HepG2 (cell line): ENCODE data around the gene WEE1. TPM values are rescaled to one million over a fixed set of nuclear protein-coding genes. Genes with fewer than 3 reads are reported as not detected.

Experiments used
- ATAC-seq: fragments of 200-7000 bp; cut with Tn5 transposase; 3 replicates; pipeline ENCODE4 v1.9.1; 2020; ENCODE audit warnings: mild to moderate bottlenecking, moderate library complexity
- BruUV-seq: library from RNA; stranded (reverse); fragments of 400-500 nt; replicated peaks from 2 replicates; lab custom pipeline; 2021; lab: Mats Ljungman, UMichigan
- CTCF ChIA-PET: fragments of 300-600 bp; formaldehyde crosslinking; extraction: SDS; loops from one replicate; lab custom pipeline; 2021; ENCODE audit warnings: low total read pairs, inconsistent platforms, low intra/inter-chr PET ratio; lab: Yijun Ruan, JAX
- POLR2A ChIA-PET: fragments of 350-600 bp; sonication (Branson Sonifier 250); formaldehyde crosslinking; loops from one replicate; lab custom pipeline; 2020; ENCODE audit warnings: antibody characterized with exemption, inconsistent platforms; lab: Yijun Ruan, JAX
- DNase-seq: peaks from one replicate; pipeline ENCODE4 v3.0.0-alpha.2; 2015; ENCODE audit warnings: low spot score
- FAIRE-seq: peaks from 3 replicates; lab custom pipeline; 2011; peaks lifted over from hg19 to GRCh38; lab: Jason Lieb, UNC
- H2AFZ ChIP-seq: one replicate; pipeline ENCODE4 v1.6.1; 2011; ENCODE audit warnings: low read length, inconsistent platforms
- H3K27ac ChIP-seq: fragments of 300-600 bp; 3 replicates; pipeline ENCODE4 v1.8.0; 2011; ENCODE audit warnings: mixed run types, mild to moderate bottlenecking, mixed read lengths, low read length, inconsistent platforms; ENCODE audit not compliant: insufficient read depth; ENCODE audit errors: extremely low read length
- H3K27me3 ChIP-seq, 2 experiments: fragments of 200-600 bp in 1 of 2; 2 replicates in 1 of 2; 3 replicates in 1 of 2; pipeline versions ENCODE4 v1.6.0 to v1.8.0; 2011; ENCODE audit warnings: low read length in 2 of 2, mild to moderate bottlenecking in 2 of 2, moderate library complexity in 2 of 2, inconsistent platforms in 1 of 2; ENCODE audit not compliant: insufficient read depth in 2 of 2, control insufficient read depth in 1 of 2
- H3K36me3 ChIP-seq, 2 experiments: fragments of 200-600 bp in 1 of 2; replicated peaks in 1 of 2; 2 replicates in 1 of 2; 3 replicates in 1 of 2; pipeline versions ENCODE4 v1.5.1 to v1.8.0; 2011; ENCODE audit warnings: low read length in 2 of 2, inconsistent platforms in 1 of 2; ENCODE audit not compliant: insufficient read depth in 2 of 2, control insufficient read depth in 1 of 2
- H3K4me1 ChIP-seq: 2 replicates; pipeline ENCODE4 v1.5.1; 2012; ENCODE audit warnings: low read length, inconsistent platforms; ENCODE audit not compliant: insufficient read depth
- H3K4me2 ChIP-seq: 2 replicates; pipeline ENCODE4 v1.6.0; 2011; ENCODE audit warnings: low read depth, low read length, inconsistent platforms
- H3K4me3 ChIP-seq, 3 experiments: fragments of 200-600 bp in 1 of 3; sonication (generic), shearing (Covaris generic) in 1 of 3; replicated peaks in 1 of 3; 2 replicates each; pipeline ENCODE4 v1.5.1; 2011 to 2016; ENCODE audit warnings: low read length in 3 of 3, inconsistent platforms in 2 of 3, low read depth in 2 of 3, mild to moderate bottlenecking in 2 of 3, control low read depth in 1 of 3, mixed read lengths in 1 of 3; ENCODE audit not compliant: insufficient read depth in 1 of 3
- H3K79me2 ChIP-seq: one replicate; pipeline ENCODE4 v1.6.1; 2011; ENCODE audit warnings: low read length, inconsistent platforms; ENCODE audit not compliant: insufficient read depth
- H3K9ac ChIP-seq: 2 replicates; pipeline ENCODE4 v1.6.0; 2011; ENCODE audit warnings: mild to moderate bottlenecking, low read depth, low read length, inconsistent platforms; ENCODE audit not compliant: insufficient read depth
- H3K9me3 ChIP-seq: 2 replicates; pipeline ENCODE4 v1.5.1; 2012; ENCODE audit warnings: mild to moderate bottlenecking, low read length
- H4K20me1 ChIP-seq: 2 replicates; pipeline ENCODE4 v1.6.0; 2011; ENCODE audit warnings: inconsistent platforms, mild to moderate bottlenecking, low read length, moderate library complexity; ENCODE audit not compliant: insufficient read depth
- FIP1L1 ChIP-seq: fragments of 200-400 bp; formaldehyde crosslinking; IDR thresholded peaks from 2 replicates; pipeline ENCODE4 v1.6.1; 2018; ENCODE audit warnings: low read depth, mild to moderate bottlenecking, low read length, moderate library complexity, borderline replicate concordance; ENCODE audit not compliant: insufficient read depth
- ISX ChIP-seq: sonication (generic); formaldehyde crosslinking; conservative IDR thresholded peaks from 2 replicates; pipeline ENCODE4 v1.5.0; 2020; ENCODE audit warnings: missing genetic modification reagents
- KDM3A ChIP-seq: IDR thresholded peaks from 2 replicates; pipeline ENCODE4 v1.6.1; 2018; ENCODE audit warnings: low read depth, missing compliant biosample characterization
- KDM6A ChIP-seq: IDR thresholded peaks from 2 replicates; pipeline ENCODE4 v1.6.1; 2016; ENCODE audit warnings: low read depth
- NFAT5 ChIP-seq: sonication (generic); formaldehyde crosslinking; IDR thresholded peaks from 2 replicates; pipeline ENCODE4 v1.4.0; 2020; ENCODE audit warnings: missing genetic modification reagents
- RBFOX2 ChIP-seq: fragments of 200-400 bp; formaldehyde crosslinking; IDR thresholded peaks from 2 replicates; pipeline ENCODE4 v1.6.1; 2017; ENCODE audit warnings: low read depth, mild to moderate bottlenecking, low read length
- SRY ChIP-seq: sonication (generic); formaldehyde crosslinking; IDR thresholded peaks from 2 replicates; pipeline ENCODE4 v1.8.0; 2022; ENCODE audit warnings: mild to moderate bottlenecking, missing genetic modification reagents
- TBX2 ChIP-seq: sonication (generic); formaldehyde crosslinking; IDR thresholded peaks from 2 replicates; pipeline ENCODE4 v1.5.0; 2020; ENCODE audit warnings: missing genetic modification reagents, mild to moderate bottlenecking, borderline replicate concordance
- TCF7L2 ChIP-seq: IDR thresholded peaks from 2 replicates; pipeline ENCODE4 v1.6.1; 2011; ENCODE audit warnings: mild to moderate bottlenecking, low read depth, low read length, moderate library complexity
- ZBTB38 ChIP-seq: sonication (generic); formaldehyde crosslinking; IDR thresholded peaks from 2 replicates; pipeline ENCODE4 v1.5.1; 2020; ENCODE audit warnings: mild to moderate bottlenecking, missing genetic modification reagents
- ZKSCAN8 ChIP-seq: IDR thresholded peaks from 2 replicates; pipeline ENCODE4 v1.6.1; 2016; ENCODE audit warnings: borderline replicate concordance, missing genetic modification reagents, missing compliant biosample characterization
- ZNF138 ChIP-seq: sonication (generic); formaldehyde crosslinking; IDR thresholded peaks from 2 replicates; pipeline ENCODE4 v1.5.0; 2020; ENCODE audit warnings: mild to moderate bottlenecking, low read depth, missing genetic modification reagents
- ZNF350 ChIP-seq: sonication (generic); formaldehyde crosslinking; IDR thresholded peaks from 2 replicates; pipeline ENCODE4 v1.4.0; 2020; ENCODE audit warnings: mild to moderate bottlenecking, low read depth, missing genetic modification reagents, borderline replicate concordance
- ZNF460 ChIP-seq: sonication (generic); formaldehyde crosslinking; IDR thresholded peaks from 2 replicates; pipeline ENCODE4 v1.5.1; 2020; ENCODE audit warnings: missing genetic modification reagents, mild to moderate bottlenecking, borderline replicate concordance
- ZNF468 ChIP-seq: sonication (generic); formaldehyde crosslinking; IDR thresholded peaks from 2 replicates; pipeline ENCODE4 v1.8.0; 2022; ENCODE audit warnings: mild to moderate bottlenecking, moderate library complexity, missing genetic modification reagents
- ZNF556 ChIP-seq: sonication (generic); formaldehyde crosslinking; IDR thresholded peaks from 2 replicates; pipeline ENCODE4 v1.4.0; 2020; ENCODE audit warnings: mild to moderate bottlenecking, missing genetic modification reagents, borderline replicate concordance
- ZNF652 ChIP-seq: IDR thresholded peaks from 2 replicates; pipeline ENCODE4 v1.6.1; 2016; ENCODE audit warnings: low read depth, borderline replicate concordance
- ZNF746 ChIP-seq: sonication (generic); formaldehyde crosslinking; IDR thresholded peaks from 2 replicates; pipeline ENCODE4 v1.8.0; 2022; ENCODE audit warnings: mild to moderate bottlenecking, missing genetic modification reagents
- ZSCAN31 ChIP-seq: sonication (generic); formaldehyde crosslinking; IDR thresholded peaks from 2 replicates; pipeline ENCODE4 v1.5.0; 2020; ENCODE audit warnings: low read depth, mild to moderate bottlenecking, missing genetic modification reagents
- WGBS: methylation state at CpG from one replicate; pipeline ENCODE4 v1.1.6; 2017; ENCODE audit warnings: low lambda C conversion rate; 5-methylcytosine and 5-hydroxymethylcytosine counted together
- in situ Hi-C: cut with HindIII; loops from 2 replicates; pipeline ENCODE4 v1.10.0; 2017; ENCODE audit warnings: low pct_unique_long_range_greater_than_20kb; ENCODE audit not compliant: extremely low pct_ligation_motif_present
- intact Hi-C: fragments of 100-400 bp; cut with micrococcal nuclease; formaldehyde crosslinking; loops from one replicate; pipeline ENCODE4 v1.10.0; 2022; ENCODE audit not compliant: unreplicated experiment
- polyA plus RNA-seq, 8 experiments: library from polyadenylated mRNA; depleted of rRNA in 3 of 8; stranded (reverse) in 7 of 8; unstranded in 1 of 8; fragments of >200 nt; fragmentation: Illumina TruSeq in 4 of 8; extraction: Trizol in 4 of 8; gene quantifications; 2 replicates each; pipeline versions ENCODE4 v1.2.1 to v1.2.3, GENCODE V29; 2011 to 2016; ENCODE audit warnings: low read depth in 4 of 8, missing spikeins in 1 of 8, mixed read lengths in 1 of 8; ENCODE audit not compliant: insufficient read depth in 1 of 8
- total RNA-seq, 5 experiments: library from RNA; depleted of rRNA; stranded (reverse); fragments of >200 nt; fragmentation: Illumina TruSeq; extraction: Trizol; gene quantifications; 2 replicates each; pipeline ENCODE4 v1.2.3, GENCODE V29; 2016; ENCODE audit warnings: low read depth in 1 of 5
- TF ChIP-seq, protein P1 (sequence below): sonication (generic); formaldehyde crosslinking; IDR thresholded peaks from 2 replicates; pipeline ENCODE4 v1.4.0; 2020; ENCODE audit warnings: mild to moderate bottlenecking, missing genetic modification reagents

Gene WEE1
- total and polyA plus RNA-seq, 2 of the 13 experiments (the other 11 are each of a cell fraction or from before 2014, with no cell fraction given): 31.4 to 63.7 TPM

DNA sequence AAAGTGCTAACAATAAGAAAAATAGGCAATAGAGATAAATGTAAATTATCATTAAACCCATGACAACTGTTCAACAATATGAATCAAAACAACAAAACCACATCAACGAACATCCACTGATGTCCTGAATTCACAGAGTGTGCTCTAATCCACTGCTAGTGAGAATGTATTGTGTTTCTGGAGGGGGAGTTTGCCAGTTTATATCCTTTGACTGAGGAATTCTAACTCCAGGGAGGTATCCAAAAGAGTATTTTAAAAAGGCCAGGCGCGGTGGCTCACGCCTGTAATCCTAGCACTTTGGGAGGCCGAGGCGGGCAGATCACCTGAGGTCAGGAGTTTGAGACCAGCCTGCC lies 1.7 kb upstream of the WEE1 start:
- ATAC-seq (no peak), FAIRE-seq (no peak), DNase-seq (no peak)
- peaks cover 3% of the 10 kb centered on the region; the same call in 1 of the 2 replicates for H4K20me1 ChIP-seq
- H3K79me2 ChIP-seq: peaks cover 31% of the 10 kb centered on the region
- no peak overlapping the region for H2AFZ ChIP-seq
- POLR2A ChIA-PET: interaction anchor here (1.0 to 3.3 kb wide), 5 partner anchors 38 to 111 kb away, joined by 3 to 25 read pairs (median 6); partner anchors contain the start of gene ZNF143
- no peaks in the 10 kb centered on the region; a peak in 1 of 5 replicates for H3K27me3 ChIP-seq
- peak overlapping the region; percentile 100 for H3K27ac ChIP-seq
- intact Hi-C loops (loop anchor here (2.0 to 5.0 kb wide), 2 partner anchors 61 to 109 kb away; partner anchors contain the start of gene ZNF143), in situ Hi-C loops (loop anchor here (5.0 kb wide), 2 partner anchors 39 to 41 kb away; no protein-coding TSS in a partner anchor)
- CTCF ChIA-PET: no interaction called here
- H3K9ac ChIP-seq: peak overlapping the region; percentile 86
- H3K4me3 ChIP-seq: peak overlapping the region; percentile 52 to 68 (median 65)
- H3K36me3 ChIP-seq: peaks cover 0 to 6% of the 10 kb centered on the region in 2 experiments; a peak in 2 of 5 replicates
- no TSS peak for BruUV-seq
- H3K4me1 ChIP-seq: peaks cover 67% of the 10 kb centered on the region
- 36% methylated on average over 6 of the region's 6 CpGs for WGBS
- no peaks in the 10 kb centered on the region for H3K9me3 ChIP-seq
- peak overlapping the region; percentile 77 for H3K4me2 ChIP-seq
- TF ChIP-seq ZNF468 (CRISPR knock-in tag) (no peak), ZNF460 (CRISPR knock-in tag) (peak; percentile 39; the same call in 1 of the 2 replicates), ZNF746 (CRISPR knock-in tag) (no peak), ISX (no peak), NFAT5 (CRISPR knock-in tag) (no peak), ZKSCAN8 (no peak), FIP1L1 (no peak), TBX2 (CRISPR knock-in tag) (0 out of 2 replicates have a peak, but pooled peaks have one; percentile 13), ZSCAN31 (0 out of 2 replicates have a peak, but pooled peaks have one; percentile 8), TCF7L2 (no peak), ZNF556 (CRISPR knock-in tag) (no peak), ZBTB38 (CRISPR knock-in tag) (peak; percentile 39; the same call in 1 of the 2 replicates), RBFOX2 (no peak), KDM6A (CRISPR knock-in tag) (no peak), ZNF652 (CRISPR knock-in tag) (no peak), ZNF350 (CRISPR knock-in tag) (no peak), SRY (CRISPR knock-in tag) (no peak), ZNF138 (no peak), KDM3A (CRISPR knock-in tag) (no peak)
- TF ChIP-seq, protein P1, sequence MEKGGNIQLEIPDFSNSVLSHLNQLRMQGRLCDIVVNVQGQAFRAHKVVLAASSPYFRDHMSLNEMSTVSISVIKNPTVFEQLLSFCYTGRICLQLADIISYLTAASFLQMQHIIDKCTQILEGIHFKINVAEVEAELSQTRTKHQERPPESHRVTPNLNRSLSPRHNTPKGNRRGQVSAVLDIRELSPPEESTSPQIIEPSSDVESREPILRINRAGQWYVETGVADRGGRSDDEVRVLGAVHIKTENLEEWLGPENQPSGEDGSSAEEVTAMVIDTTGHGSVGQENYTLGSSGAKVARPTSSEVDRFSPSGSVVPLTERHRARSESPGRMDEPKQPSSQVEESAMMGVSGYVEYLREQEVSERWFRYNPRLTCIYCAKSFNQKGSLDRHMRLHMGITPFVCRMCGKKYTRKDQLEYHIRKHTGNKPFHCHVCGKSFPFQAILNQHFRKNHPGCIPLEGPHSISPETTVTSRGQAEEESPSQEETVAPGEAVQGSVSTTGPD: no peak
